Lung (tissue), 12 donors: Measurements from ENCODE around the gene LIG4. TPM values are rescaled to one million over a fixed set of nuclear protein-coding genes. Genes with fewer than 3 reads are reported as not detected.
A peak's percentile ranks its signal among the peaks of the same experiment; 100 is the strongest.
"Not testable (repeated sequence)": the region's sequence is repeated elsewhere in the genome, so short reads cannot be mapped to it uniquely, and the experiment has no call there.

Source experiments
- ATAC-seq: fragments of 200-7000 bp; cut with Tn5 transposase; one replicate; pipeline ENCODE4 v1.9.1; 2020; ENCODE audit warnings: moderate number of reproducible peaks; ENCODE audit not compliant: insufficient read depth, low FRiP score
- DNase-seq, 3 donors: peaks; one replicate each; pipeline ENCODE4 v3.0.0-alpha.2; 2013 to 2017
- H3K27ac ChIP-seq, 2 donors: one replicate each; pipeline ENCODE4 v1.5.1; 2013; ENCODE audit warnings: mild to moderate bottlenecking in 2 of 2, moderate library complexity in 2 of 2, control low read depth in 1 of 2, inconsistent platforms in 1 of 2, low read depth in 1 of 2, low read length in 1 of 2
- H3K27me3 ChIP-seq, 3 donors: one replicate each; pipeline ENCODE4 v1.5.1; 2013; ENCODE audit warnings: low read length in 2 of 3; ENCODE audit not compliant: control insufficient read depth in 3 of 3, insufficient read depth in 3 of 3
- H3K36me3 ChIP-seq, 4 donors: one replicate each; pipeline ENCODE4 v1.5.1; 2013; ENCODE audit warnings: low read length in 4 of 4, mild to moderate bottlenecking in 1 of 4, moderate library complexity in 1 of 4; ENCODE audit not compliant: control insufficient read depth in 4 of 4, insufficient read depth in 4 of 4
- H3K4me1 ChIP-seq, 5 donors: one replicate each; pipeline ENCODE4 v1.5.1; 2013; ENCODE audit warnings: low read length in 5 of 5, mild to moderate bottlenecking in 2 of 5, moderate library complexity in 1 of 5; ENCODE audit not compliant: control insufficient read depth in 5 of 5, insufficient read depth in 5 of 5
- H3K4me3 ChIP-seq: one replicate; pipeline ENCODE4 v1.5.1; 2013; ENCODE audit warnings: mild to moderate bottlenecking, control low read depth, moderate library complexity
- H3K9ac ChIP-seq, 2 donors: one replicate each; pipeline ENCODE4 v1.5.1; 2013; ENCODE audit warnings: low read length in 2 of 2, control low read depth in 1 of 2; ENCODE audit not compliant: insufficient read depth in 1 of 2
- H3K9me3 ChIP-seq, 4 donors: one replicate each; pipeline ENCODE4 v1.5.1; 2013; ENCODE audit warnings: low read length in 3 of 4, mild to moderate bottlenecking in 1 of 4, moderate library complexity in 1 of 4; ENCODE audit not compliant: control insufficient read depth in 4 of 4, insufficient read depth in 3 of 4
- WGBS, 2 donors: extraction: QIAGEN DNeasy Blood & Tissue Kit; methylation state at CpG; one replicate each; pipeline ENCODE4 v1.1.7; 2013; 5-methylcytosine and 5-hydroxymethylcytosine counted together
- polyA plus RNA-seq, 2 donors: library from polyadenylated mRNA; stranded (reverse); fragments of 200-250 nt; gene quantifications; one replicate each; pipeline ENCODE4 v1.2.1, GENCODE V29; 2013
- total RNA-seq, 2 donors: library from RNA; depleted of rRNA in 1 of 2; stranded (reverse); fragments of >200 nt in 1 of 2; gene quantifications; one replicate each; pipeline ENCODE4 v1.2.1, GENCODE V29; 2014 to 2021
- TF ChIP-seq, protein P1 (sequence below): IDR thresholded peaks from 2 replicates; pipeline ENCODE4 v1.5.1; 2012; ENCODE audit warnings: mild to moderate bottlenecking; ENCODE audit errors: control extremely low read depth, extremely low read depth
- donor health status: control.
- donor health status: control.
- donor health status: Bipolar disorder and iron deficiency.
- donor health status: healthy.
- donor health status: DM: yes; HTN: yes; CAD: no.

LIG4 gene
- total and polyA plus RNA-seq, 4 donors = 6.9 to 10.4 (median 8.1) TPM

GRCh38 chr13:108218044-108218974 is 3.0 kb upstream of the LIG4 start, which contains the start of gene ABHD13:
Gene ABHD13 (plus strand): TSS chr13:108218392. CDS start chr13:108229219, 10,827 bp downstream.
- TF ChIP-seq, protein P1, sequence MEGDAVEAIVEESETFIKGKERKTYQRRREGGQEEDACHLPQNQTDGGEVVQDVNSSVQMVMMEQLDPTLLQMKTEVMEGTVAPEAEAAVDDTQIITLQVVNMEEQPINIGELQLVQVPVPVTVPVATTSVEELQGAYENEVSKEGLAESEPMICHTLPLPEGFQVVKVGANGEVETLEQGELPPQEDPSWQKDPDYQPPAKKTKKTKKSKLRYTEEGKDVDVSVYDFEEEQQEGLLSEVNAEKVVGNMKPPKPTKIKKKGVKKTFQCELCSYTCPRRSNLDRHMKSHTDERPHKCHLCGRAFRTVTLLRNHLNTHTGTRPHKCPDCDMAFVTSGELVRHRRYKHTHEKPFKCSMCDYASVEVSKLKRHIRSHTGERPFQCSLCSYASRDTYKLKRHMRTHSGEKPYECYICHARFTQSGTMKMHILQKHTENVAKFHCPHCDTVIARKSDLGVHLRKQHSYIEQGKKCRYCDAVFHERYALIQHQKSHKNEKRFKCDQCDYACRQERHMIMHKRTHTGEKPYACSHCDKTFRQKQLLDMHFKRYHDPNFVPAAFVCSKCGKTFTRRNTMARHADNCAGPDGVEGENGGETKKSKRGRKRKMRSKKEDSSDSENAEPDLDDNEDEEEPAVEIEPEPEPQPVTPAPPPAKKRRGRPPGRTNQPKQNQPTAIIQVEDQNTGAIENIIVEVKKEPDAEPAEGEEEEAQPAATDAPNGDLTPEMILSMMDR = no peak
- Histone ChIP-seq H3K4me3 (peak within 1 kb of the TSS; percentile 99), H3K27me3 (no peaks in the 10 kb centered on the region), H3K27ac (peak within 1 kb of the TSS; percentile 96), H3K9me3 (no peaks in the 10 kb centered on the region), H3K9ac (peak within 1 kb of the TSS; percentile 72 to 82), H3K36me3 (no peaks in the 10 kb centered on the region), H3K4me1 (peaks cover 10 to 43% (median 14%) of the 10 kb centered on the region in 5 donors)
- 0 to 1% methylated on average over 75 to 93 of the region's 93 CpGs for WGBS, 2 donors
- DNase-seq (peak; percentile 94 to 95 (median 94)), ATAC-seq (peak; percentile 86)

- H3K27me3 ChIP-seq, DNase-seq, ATAC-seq, H3K36me3 ChIP-seq, H3K9me3 ChIP-seq: not testable (repeated sequence)
- peak overlapping the region; percentile 47 to 82 for H3K9ac ChIP-seq
- peak overlapping the region; percentile 96 for H3K27ac ChIP-seq
- H3K4me3 ChIP-seq = peak overlapping the region; percentile 99
- peaks cover 10 to 43% (median 13%) of the 10 kb centered on the region in 5 donors for H3K4me1 ChIP-seq
- 70 to 72% methylated on average over 27 of the region's 27 CpGs for WGBS, 2 donors
Measured at GRCh38 chr13:108217307-108218043, 2.1 kb upstream of the LIG4 start.

DNA sequence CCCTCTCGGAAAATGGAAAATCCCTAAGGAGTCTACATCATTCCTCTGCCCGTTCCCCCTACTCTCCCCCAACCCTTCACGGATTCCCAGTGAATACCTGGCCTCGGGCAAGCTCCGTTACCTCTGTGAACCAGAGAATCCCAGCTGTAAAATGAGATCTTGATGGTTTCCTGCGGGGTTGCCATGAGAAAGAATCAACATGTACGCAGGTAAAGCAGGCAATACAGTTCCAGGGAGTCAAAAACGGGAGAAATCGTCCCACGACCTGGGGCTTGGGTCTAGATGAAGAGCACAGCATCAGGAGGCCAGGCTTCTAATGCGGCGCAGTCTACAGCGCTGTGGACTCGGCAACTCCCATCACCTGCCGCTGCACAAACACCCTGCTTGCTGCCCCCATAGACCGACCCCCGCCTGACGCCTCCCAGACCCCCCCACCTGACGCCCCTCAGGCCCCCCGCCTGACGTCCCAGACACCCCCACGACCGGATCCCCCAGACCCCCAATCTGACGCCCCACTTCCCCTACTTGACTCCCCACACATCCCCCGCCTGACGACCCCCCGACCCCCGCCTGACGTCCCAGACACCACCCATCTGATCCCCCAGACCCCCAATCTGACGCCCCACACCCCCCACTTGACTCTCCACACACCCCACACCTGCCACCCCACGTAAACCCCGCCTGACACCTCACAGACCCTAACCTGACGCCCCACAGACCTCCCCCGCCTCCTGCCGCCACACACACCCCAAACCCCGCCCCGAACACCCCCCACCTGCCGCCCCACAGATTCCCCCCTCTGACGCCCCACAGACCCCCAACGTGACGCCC is 680 bp downstream of the LIG4 start:
- TF ChIP-seq, protein P1 = no peak
- peaks cover 0 to 9% (median under 1%) of the 10 kb centered on the region in 4 donors for H3K36me3 ChIP-seq
- H3K4me1 ChIP-seq = peaks cover 7 to 31% (median 11%) of the 10 kb centered on the region in 5 donors
- no peak for ATAC-seq
- no peaks in the 10 kb centered on the region for H3K9me3 ChIP-seq
- peak overlapping the region; percentile 27 for H3K4me3 ChIP-seq
- WGBS, 2 donors = 17 to 20% methylated on average over 30 to 41 of the region's 41 CpGs
- H3K27ac ChIP-seq = peak overlapping the region; percentile 30 to 86
- peak; percentile 13 to 16 (median 14) for DNase-seq
- H3K9ac ChIP-seq = peak overlapping the region in 1 of 2 donors; percentile 11
- no peaks in the 10 kb centered on the region for H3K27me3 ChIP-seq
